CD1c-positive myeloid dendritic cell (primary cell): ENCODE results near the gene PTPN13.

ENCODE experiments used
- DNase-seq: peaks from one replicate; pipeline ENCODE4 v3.0.0-alpha.2; 2016; ENCODE audit errors: extremely low spot score

Gene PTPN13

DNA sequence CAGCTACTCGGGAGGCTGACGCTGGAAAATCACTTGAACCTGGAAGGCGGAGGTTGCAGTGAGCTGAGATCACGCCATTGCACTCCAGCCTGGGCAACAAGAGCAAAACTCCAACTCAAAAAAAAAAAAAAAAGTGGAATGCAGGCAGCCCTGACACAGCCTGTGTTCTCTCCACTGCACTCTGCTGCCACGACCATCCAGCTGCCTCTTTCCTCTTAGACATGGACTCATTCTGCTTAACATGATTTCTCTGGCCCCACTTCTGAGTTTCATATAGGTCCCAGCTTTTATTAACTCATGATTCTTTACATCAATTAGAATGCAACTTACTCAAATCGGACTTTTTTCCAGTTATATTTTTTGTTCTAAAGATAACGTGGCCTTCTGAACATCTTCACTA lies 225.4 kb downstream of the PTPN13 start:
- DNase-seq, result no peak

DNA sequence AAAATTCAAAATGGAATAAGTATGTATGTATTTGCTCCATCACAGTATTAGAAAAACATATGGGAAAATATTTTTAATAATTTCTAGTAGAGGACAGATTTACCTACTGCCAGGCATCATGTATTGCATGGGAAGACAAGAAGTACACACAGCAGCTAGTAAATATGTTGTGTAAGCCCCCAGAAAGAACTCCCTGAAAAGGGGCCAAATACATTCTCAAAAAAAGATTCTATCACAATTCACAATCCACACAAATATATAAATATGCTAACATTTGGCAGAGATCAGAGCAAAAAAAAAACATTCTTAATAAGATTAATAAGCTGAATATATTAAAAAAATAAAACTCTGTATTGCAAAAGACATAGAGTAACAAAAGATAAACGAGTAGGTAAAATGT lies 227.0 kb downstream of the PTPN13 start:
- no peak for DNase-seq

DNA sequence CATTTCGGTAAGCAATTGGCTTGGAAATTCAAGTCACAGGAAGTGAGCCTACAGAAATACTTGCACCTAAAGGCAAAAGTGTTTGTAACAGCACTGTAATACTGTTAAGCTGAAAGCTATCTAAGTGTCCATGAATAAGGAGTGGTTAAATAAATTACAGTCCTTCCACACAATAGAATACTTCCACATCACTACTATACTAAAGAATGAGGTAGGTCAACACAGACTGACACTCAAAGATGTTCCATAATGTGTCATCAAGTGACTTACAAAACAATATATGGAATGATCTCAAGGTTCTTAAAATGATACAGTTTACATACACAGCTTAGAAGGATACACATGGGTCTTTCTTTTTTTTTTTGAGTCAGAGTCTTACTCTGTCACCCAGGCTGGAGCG lies 228.0 kb downstream of the PTPN13 start:
- DNase-seq, result no peak

DNA sequence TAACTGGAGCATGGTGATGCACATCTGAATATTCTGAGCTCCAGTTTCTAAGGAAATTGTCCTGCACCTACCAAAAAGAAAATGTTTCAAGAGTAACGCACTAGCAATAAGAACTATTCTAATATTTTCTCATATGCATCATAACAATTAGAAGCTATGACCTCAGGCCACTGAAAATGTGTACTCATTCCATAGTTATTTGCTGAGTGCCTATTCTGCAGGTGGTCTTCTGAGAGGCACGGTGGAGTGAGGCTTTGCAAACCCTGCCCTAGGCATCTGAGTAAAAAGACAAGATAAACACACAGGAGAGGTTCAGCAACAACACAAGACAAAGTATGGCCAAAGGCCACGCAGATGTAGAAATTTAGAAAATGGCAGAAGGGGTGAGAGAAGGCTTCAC lies 231.4 kb downstream of the PTPN13 start:
- DNase-seq, result no peak

DNA sequence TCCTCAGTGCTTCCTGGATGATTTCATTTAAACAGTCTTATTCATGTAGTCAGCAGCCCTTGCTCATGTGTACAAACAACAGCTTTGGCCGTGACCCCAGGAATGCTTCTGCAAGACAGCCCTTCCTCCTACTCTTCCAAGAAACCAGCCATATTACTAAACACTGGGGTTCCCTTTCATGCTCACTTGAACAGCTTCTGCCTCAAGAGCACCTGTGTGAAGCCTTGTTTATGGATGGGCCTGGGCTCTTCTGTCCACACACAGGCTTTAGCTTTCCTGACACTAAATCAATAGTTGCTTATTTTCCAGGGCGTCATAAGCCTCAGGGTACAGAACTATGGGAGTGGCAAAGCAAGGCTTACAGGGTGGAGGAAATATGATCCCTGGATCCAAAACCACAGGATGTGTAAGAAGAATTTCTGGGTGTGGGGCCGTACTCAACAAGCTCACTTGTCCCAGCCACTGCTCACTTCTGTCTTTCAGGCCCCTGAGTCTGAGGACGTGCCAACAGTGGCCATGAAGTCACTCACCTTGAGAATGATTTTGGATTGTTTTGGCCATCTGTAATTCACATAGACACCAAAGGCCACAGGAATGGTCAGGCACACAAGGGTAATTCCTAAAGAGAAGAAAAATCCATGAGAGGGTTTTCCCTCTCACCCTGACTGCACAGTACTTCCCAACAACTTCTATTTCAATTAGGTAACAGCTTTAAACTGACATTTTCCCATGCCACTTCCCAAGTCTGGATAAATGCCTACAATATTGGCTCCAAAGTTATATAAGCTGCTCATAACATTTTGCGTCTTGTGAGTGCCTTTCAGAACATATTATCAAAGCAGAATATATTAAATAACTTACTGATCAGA lies 237.4 kb downstream of the PTPN13 start:
- DNase-seq, result no peak

DNA sequence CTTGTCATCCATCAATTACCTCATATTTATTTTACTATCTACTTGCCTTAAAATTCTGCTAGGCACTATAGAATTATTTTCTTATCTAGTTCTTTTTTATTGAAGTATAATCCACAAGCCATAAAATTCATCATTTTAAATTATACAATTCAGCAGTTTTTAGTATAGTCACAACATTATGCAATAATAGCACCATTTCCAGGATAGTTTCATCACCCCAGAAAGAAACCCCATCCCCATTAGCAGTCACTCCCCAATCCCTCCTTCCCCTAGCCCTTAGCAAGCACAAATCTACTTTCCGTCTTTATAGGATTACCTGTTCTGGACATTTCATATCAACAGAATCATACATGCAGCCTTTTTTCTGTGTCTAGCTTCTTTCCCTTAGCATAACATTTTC lies 239.5 kb downstream of the PTPN13 start:
- no peak for DNase-seq

DNA sequence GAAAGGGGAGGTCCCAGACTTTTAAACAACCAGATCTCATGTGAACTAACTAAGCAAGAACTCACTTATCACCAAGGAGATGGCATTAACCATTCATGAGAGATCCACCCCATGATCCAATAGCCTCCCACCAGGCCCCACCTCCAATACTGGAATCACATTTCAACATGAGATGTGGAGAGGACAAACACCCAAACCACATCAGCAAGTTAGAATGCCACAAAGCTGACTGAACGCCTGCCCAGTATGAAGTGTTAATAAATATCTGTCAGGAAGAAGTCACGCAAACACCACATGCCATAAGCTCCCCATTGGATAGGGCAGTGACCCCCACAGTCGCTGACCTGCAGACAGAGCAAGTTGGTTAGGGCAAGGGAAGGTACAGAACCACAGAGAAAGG lies 240.8 kb downstream of the PTPN13 start:
- no peak for DNase-seq

DNA sequence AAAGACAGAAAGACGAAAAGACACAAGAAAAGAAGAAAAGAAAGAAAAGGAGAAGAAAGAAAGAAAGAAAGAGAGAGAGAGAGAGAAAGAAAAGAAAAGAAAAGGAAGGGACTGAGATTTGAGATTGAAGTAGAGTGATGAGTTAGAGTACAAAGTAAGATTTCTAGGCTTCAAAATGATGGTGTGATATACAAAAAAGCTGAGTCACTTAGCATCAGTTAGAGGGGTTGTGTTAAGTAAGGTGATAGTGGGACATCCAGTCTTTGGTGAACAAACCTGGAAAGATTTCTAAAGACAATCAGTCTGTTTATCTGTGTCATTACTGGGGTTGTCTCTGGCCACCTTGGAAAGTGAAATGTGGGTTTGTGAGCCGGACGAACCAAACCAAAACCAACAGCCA lies 241.6 kb downstream of the PTPN13 start:
- no peak for DNase-seq

DNA sequence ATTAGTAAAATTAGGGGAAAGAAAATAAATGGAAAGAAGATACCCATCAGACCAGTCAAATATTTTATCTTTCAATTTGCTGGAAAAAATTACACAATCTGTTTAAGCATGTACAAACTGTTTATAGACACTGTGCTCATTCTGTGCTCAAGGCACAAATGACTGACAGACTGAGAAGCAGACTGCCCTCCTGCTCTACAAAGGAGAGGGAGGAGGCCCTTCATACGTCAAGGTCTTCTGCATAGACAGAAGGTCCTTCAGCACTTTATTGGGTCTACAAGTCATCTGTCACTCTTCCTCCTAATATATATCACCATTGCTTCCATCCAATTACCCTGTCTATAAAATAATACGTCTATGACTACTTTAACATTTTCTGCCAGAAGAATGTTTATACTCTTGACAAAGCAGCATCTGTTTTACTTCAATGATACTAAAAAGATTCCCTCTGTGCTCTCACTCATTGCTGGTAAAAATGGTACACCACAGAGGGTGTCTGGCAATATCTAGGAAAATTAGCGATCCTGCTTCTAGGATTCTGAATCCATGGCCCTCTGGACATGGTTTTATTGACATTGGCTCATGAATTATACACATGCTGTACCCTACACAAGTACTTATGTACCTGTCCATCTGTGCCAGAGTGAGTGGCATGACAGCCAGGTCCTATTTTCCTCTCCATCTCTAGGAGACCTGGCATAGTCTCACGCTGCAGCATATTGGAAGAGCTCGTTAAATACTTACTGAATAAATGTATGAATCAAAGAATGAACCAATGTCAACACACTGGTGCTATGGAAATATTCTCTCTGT lies 243.8 kb downstream of the PTPN13 start:
- DNase-seq, result no peak

DNA sequence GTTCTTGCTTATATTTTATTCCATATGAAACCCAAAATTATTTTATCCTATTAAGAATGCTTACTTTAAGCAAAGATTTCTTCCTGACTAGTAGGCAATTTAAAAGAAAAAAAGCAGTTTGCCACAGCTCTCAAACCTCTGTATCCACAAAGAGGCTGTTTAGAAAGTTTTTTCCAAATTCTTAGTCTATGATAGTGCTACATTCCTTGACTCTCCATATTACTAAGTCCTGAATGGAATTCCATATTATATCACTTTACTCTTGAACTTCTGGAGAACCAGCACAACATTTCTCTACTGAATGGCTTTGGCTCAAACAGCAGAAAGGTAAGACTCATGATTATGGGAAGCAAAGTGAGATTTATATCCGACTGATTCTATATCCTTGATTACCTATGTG lies 246.7 kb downstream of the PTPN13 start:
- DNase-seq, result no peak

DNA sequence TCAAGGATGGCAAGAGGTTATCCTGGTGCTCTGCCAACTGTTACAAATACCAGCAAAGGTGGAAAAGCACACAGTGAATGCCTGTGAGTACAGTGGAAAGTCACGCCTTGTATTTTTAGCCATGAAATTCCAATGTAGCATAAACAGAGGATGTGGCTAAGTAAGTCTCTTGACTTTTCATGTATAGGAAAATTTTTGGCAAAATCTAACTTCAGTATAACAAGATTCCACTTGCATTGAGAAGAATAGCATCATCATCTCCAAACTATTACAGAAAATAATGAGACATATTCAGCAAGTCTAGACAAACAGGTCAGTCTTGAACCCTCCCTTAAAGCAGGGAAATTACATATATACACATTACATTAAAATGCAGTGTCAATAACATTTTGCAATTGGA lies 247.2 kb downstream of the PTPN13 start:
- no peak for DNase-seq

DNA sequence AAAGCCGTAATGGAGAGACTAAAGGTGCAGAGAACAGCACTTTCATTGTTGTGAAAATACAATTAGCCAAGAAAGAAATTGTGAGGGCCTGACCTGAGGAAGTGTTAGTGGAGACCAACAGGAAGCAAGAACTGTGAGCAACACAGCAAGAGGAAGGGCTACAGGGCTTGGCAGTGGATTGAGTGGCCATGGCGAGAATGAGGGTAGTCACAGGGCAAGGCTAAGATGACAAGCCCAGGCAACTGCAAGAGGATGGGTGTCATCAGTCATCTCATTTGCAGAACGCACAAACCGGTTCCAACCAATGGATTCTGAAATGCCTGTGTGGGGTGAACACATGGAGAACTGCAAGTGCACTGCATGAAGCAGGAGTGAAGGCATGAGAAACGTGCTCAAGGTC lies 251.5 kb downstream of the PTPN13 start:
- DNase-seq, result no peak

DNA sequence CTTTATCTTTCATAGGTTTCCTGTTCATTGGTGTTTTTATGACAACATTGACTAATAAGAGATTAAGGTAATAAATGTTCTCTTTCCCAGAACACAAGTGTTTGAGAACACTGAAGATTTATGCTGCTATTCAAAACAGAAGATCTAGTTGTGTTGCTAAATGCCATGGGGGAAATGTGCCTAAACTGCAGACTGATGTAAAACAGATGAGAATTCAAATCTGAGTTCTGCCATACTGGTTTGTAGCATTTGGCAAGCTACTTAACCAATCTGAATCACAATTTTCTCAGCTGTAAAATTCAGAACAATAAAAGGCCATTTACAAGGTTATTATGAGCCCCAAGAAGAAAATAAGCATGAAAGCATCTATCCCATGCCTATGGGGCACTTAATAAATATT lies 252.8 kb downstream of the PTPN13 start:
- DNase-seq, result no peak

DNA sequence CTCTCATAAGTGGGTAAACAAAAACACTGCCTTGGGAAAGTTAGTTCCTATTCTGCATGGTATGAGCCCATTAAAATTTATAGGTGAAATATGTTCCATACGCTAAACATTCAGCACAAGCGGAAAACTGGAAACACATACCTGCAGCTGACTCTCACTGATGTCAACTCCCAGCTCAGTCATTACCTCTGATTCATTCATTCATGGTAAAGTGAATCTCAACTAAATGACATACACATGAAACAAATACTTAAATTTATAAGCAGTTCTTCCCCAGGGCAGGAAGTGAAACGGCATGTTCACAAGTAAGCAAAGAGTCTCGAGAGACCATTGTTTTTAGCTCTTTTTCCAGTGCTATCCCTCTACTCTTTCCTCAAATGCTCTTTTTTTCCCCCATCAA lies 253.5 kb downstream of the PTPN13 start:
- DNase-seq, result no peak

DNA sequence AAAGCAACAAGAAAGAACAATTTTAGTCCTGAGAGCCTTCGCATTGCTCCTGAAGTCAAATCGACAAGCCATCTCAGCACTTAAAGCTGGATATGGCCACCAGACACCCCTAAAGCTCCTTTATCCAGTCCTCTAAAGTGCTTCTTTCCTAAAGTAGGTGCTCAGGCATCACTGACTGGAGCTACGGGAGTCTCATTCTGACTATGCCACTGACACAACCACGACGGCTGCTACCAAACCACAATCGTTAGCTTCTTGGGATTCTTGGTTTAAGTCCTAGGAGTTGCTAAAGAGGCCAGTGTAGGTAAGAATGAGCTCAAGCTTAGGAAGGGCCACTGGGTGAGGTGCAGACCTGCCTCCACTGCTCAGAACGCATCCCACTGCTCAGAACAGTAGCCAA lies 254.0 kb downstream of the PTPN13 start:
- no peak for DNase-seq

DNA sequence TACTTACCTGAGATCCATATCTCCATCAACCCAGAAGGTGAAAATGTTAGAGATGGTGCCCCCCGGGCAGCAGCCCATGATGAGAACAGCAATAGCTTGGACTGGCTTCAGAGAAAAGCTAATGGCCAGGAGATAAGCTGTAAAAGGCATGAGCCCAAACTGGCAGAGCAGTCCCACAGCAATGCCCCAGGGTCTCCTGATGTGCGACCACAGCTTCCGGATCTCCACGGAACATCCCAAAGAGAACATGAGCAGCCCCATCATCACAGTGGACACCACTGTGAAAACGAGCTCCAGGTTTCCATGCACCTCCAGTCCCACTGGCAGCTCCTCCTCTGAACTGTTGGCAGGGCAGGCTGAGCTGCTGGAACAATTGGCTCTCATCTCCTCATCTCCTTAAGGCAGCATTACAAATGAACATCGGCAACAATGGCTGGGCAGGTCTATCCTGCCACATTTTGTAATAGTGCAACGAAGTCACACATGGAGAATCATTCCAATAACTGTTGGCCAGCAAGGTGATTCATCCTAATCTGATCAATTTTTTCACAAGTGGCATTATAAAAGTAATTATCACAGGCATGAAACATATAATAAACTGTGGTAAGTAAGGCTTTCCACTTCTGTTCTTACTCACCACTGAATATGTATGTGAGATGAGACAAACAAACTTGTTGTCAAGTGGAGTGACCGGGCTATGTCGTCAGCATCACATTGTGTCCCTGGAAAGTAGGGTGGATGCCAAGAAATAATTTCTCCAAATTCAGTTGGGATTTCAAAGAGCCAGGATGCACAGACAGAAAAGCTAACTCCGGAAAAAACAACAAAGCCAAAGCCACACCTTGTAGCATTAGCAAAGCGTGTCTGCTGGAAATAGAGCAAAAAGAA lies 254.9 kb downstream of the PTPN13 start, which contains the start of gene SLC10A6:
Gene SLC10A6, minus strand, starts transcription at position 653 of the 888 bp plus-strand sequence. Its CDS starts 269 bp downstream, at position 384.
- no peak for DNase-seq

DNA sequence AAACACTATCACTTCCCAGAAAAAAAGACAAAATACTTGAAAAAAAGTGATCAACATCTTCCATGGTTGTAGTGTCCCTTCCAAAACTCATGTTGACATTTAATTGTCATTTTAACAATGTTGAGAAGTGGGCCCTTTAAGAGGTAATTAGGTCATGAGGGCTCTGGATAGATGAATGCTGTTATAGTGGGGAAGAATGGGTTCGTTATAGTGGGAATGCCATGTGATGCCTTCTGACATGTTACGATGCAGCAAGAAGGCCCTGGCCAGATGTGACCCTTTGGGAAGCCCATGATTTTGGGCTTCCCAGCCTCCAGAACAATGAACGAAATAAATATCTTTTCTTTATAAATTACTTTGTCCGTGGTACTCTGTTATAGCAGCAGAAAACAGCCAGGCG lies 259.1 kb downstream of the PTPN13 start:
- no peak for DNase-seq

DNA sequence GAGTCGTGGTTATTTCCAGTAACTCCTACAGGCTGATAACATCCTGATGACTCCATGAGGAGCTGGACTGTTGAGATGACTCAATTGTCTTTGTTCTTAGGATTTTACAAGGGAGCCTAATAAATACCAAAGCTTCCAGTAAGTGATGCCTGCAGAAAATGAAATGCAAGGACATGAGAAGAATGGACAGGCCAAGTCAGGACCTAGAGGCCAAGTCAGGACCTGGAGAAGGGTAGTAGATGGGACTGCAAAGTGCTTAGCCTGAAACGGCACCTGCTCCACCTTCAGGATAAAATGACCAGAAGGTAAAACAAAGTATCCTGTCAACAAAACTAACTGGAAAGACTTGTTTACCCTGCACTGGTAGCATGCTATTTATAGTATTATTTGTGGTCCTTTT lies 261.5 kb downstream of the PTPN13 start:
- no peak for DNase-seq

DNA sequence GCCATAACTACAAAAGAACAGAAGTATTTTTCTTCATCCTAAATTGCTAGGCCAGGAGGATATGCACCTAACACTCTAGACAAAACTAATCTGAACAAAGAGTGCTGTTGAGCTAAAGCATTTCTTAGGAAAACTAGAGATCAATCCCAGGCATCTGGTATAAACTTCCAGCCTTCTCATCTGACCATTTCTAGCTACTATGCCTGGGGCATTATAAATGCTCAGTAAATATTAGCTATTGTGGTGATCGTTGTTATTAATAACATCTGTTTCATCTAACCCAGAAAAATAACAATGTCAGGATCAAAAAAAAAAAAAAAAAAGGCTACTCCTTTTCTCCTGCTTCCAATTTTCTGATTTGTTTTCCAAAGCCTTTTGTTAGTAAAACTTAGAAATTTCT lies 262.8 kb downstream of the PTPN13 start:
- DNase-seq, result no peak

DNA sequence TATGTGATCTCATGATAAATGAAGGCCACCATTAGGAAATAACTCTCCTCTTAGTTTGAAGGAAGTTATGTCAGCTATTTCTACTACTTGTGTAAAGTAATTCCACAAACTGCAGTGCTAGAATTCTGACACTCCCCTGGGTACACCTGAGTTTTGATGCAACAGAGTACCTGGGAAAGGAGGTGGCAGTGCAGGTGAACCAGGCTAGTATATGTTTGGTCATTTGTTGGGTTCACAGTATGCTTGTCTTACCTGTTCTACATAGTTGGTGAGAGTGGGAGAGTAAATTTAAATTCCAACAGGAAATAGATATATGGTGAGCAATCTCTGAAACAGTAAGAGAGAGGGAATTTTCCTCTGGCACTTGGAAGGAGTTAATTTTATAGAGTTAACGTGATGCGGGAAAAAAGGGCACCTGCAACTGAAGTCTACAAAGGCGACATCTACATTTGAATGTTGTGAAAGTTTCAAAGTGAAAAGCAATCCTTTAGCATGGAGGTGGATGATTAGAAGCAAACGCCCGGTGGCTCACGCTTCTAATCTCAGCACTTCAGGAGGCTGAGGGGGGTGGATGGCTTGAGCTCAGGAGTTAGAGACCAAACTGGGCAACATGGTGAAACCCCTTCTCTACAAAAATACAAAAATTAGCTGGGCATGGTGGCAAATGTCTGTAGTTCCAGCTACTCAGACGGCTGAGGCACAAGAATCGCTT lies 263.4 kb downstream of the PTPN13 start:
- DNase-seq, result no peak
